HG03066 (cell line): ENCODE data around the gene MTMR4.
"Not testable (repeated sequence)": the region's sequence is repeated elsewhere in the genome, so short reads cannot be mapped to it uniquely, and the experiment has no call there.

Experiments
- ATAC-seq: cut with Tn5 transposase; IDR thresholded peaks from one replicate; pipeline ENCODE4 v1.9.1; 2021; ENCODE audit warnings: low read depth; ENCODE audit not compliant: unreplicated experiment

Gene MTMR4

DNA sequence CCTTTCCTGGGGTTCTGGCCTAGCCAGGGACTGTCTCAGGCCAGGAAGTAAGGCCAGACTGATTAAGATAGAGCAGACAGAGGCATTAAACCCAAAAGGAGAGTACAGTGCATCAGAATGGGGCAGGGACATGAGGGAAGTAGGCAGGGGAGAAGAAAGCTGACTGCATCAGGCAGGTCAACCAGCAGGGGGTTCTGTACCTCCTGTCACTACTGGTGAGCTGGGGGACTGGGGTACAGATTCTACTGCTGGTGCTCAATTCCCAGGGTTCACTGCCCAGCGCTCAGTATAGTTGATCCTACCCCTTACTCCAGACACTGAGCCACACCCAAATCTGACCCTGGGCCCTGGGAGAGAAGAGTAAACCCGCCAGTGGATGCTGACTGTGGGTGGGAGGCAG, 12.9 kb upstream of the MTMR4 start:
- no peak for ATAC-seq

DNA sequence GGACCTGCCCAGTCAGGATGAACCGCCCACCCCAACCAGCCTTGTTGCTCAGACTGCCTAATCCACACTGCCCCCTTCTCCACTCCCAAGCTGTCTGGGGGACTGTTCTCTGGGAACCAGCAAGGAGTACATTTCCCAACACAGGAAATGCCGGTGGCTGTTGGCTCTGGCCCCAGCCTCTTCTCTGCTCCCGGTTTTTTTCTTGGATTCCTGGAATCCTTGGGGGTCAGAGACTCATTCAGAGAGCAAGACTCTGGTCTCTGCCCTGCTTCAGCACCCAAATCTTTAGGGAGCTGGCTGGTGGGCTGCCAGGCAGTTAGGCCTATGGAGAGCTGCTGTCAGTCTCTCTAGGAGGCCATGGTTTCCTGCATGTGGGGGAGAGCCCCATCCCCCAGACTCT, 10.8 kb upstream of the MTMR4 start:
- ATAC-seq = no peak

DNA sequence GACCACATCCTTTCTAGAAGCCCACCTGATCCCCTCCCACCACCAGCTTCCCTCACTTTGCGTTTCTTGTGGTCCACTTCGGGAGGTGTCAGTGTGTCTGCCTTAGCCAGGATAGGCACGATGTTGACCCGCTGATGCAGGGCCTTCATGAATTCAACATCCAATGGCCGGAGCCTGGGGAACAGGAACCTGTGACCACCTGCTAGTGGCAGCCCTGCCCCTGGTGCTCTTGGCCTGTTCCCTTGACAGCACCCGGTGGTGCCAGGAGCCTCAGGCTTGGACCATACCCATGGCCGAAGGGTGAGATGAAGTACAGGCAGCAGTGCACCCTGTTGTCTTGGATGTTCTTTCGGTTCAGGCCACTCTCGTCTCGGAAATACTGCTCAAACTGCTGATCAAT, 7.2 kb upstream of the MTMR4 start:
- no peak for ATAC-seq

DNA sequence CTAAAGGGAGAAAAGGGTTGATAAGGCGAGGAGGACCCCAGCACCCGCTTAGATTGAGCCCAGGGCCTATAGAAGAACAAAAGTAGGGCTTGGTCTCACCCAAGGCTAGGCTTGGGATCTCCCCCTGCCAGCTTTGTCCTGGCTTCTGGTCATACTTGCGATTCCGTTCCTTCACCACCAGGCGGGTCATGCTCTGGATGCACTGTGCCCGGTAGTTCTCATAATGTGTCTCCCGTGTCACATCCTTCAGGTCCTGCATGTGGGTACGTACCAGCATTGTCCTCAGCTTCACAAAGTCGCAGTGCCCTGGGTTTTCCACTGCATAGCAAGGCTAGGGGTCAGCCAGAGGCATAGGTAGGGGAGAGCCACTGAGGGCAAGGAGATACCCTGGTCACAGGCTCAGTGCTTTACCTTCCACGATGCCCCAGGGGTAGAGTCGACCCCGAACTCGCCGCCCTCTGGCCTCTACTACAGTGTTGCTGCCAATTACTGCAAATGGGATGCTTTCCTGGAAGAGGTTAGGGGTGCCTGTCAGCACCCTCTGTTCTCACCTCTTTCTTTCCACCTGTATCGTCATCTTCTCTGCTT, 6.5 kb upstream of the MTMR4 start:
- no peak for ATAC-seq

DNA sequence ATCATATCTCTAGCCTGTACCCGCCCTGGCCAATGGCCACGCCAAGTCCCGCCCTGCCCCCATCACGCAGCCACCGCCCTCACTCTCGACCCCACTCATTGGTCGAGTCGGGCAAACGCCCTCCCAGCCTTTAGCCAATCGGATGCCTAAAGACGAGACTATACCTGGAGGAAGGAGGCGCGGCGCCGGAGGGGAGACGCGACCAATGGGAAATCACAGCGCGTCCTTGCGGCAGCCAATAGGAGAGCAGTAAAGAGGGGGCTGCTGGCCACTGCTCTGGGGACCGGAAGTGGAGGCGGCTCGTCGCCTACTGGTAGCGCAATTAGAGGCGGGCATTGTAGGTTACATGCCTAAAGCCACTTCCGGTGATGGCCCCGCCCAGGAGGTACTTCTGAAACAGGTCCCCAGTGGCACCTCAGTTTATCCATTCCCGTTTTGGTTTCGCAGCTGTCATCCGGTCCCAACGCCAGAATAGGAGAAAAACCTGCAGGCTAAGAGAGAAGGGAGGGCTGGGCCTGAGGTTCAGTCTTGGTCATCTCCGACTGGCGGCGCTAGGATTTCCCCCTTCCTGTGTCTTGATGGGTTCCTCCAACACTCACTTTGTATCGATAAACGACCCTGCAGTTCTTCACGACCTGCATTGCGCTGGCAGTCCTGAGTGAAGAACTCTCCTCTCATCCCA, 3.6 kb upstream of the MTMR4 start:
- ATAC-seq = peak; percentile 80

DNA sequence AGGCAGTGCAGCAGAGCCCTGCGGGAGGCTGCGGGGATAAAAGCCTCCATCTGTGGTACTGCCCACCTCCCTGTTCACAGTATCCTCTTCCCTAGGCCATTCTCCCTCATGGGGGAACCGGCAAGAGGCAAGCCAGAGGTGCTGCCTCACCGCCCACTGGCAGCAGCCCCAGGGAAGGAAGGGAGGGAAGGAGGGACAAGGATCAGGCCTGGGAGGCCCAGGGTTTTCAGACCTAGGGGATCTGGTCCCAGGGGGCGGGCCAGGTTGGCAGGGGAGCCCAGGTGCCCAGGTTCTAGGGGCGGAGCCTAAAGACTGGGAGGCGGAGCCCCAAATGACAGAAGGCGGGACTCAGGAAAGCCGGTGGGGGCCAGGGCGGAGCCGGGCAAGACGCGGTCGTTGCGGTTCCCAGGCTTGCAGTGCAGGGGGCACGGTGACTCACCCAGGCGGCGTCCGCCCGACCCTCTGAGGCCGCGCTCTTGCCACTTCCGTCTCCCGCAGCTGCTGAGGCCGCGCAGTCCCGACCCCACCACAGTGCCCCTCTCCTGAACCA, 3.0 kb upstream of the MTMR4 start:
- no peak for ATAC-seq

DNA sequence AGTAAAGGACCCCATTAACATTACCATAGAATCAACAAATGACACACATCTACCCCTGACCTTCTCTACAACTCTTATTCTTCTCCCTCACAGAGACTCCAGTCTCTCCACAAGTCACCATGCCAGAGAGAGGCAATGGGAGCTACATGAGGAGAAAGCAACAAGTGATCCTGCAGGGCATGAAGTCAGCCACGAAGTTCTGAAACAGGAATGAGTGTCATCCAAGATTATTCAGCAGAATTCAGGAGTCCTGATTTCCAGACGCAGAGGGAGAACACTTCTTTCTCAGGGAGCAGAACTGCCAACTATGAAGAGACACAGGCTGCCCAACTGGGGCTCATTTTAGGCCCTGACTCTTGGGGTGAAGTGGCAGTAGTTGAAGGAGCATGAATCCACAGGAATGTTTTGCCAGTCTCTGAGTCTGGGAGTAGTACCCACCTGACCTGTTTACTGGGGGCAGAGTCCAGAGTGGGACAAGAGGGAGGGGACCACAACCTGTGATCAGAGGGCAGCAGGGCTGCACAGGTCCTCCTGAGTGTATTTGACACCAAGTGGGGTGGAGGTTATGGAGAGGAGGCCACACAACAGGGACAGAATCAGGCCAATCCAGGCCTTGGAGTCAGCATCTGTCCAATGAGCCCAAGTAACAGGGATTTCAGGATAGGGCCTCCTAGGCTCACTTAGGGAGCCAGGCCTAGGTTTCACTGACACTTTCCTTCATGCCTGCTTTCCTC, 2.4 kb upstream of the MTMR4 start:
- no peak for ATAC-seq

DNA sequence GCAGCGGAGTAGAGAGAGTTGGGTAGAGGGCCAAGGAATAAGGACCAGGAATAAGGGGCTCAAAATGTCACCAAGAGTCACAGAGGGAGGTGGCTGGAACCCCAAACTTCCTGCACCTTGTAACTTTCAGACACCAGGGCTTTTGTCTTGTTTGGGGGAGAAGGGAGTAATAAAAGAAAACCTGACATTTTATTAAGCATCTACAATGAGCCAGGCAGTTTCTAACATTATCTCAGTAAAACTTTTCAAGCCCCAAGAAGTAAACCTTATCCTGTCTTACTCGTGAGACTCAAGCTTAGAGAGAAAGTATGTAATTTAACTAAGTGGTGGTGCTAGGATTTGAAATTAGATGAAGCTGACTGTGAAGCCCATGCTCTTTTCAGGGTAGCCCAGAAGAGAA, 848 bp upstream of the MTMR4 start:
- ATAC-seq = no peak

DNA sequence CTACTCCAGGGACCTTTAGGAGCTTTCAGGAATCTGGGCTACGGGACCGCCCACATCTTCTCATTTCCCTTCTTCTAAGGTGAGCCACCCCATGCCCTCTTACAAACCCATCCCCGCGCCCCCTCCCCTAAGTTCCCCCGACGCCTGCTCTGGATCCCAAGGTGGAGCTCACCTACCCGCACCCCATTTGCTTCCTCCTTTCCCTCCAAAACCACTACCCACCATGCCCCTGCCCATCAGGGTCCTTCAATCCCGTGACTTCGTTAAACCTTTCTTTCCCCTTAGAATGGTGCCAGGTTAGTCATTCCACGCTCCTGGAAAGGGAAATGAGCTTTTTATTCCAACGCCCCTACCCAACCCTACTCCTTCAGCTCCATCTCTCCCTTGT, 326 bp upstream of the MTMR4 start:
- no peak for ATAC-seq

DNA sequence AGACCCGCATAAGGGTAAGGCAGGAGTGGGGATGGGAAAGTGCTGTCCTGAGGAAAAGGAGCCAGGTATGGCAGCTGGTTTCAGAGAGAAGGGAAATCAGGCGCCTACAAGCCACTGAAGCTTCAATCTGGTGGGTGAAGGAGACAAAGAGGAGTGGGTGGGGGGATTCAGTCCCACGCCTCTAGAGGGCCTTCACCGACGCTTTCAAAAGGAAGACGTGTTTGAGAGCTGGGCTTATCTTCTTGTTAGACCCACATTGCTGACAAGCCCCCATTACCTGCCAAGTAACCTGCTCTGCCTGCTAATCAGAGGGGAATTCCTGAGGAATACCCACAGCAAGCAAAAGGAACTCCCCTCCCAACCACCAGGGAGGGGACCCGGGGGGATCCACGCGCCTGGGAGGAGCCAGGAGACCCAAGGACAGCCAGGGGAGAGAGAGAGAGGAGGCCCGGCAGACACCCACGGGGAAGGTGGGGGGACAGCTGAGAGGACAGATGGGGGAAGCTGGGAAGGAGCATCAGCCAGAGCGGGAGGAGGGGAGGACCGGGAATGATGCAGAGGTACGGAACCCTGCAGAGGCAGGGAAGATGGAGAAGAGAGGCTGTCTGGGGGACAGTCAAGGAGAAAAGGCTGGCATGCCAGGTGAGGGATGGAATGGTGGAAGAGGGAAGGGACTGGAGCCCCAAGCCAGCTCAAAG, 1.0 kb downstream of the MTMR4 start:
- ATAC-seq = no peak

DNA sequence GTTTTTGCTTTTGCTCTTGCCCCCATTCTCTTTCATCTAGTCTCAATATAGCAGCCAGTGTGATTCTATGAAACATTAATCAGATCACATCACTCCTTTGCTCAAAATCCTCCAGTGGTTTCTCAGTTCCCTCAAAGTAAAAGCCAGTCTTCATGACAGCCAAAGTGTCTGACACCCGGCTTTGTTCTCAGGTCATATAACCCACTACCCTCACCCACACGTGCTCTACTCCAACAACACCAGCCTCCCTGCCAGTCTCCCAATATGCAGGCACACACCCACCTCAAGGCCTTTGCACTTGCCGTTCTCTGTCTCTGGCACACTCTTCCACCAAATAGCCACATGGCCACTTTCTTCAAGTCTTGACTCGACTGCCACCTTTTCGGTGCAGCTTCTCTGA, 4.4 kb downstream of the MTMR4 start:
- no peak for ATAC-seq

DNA sequence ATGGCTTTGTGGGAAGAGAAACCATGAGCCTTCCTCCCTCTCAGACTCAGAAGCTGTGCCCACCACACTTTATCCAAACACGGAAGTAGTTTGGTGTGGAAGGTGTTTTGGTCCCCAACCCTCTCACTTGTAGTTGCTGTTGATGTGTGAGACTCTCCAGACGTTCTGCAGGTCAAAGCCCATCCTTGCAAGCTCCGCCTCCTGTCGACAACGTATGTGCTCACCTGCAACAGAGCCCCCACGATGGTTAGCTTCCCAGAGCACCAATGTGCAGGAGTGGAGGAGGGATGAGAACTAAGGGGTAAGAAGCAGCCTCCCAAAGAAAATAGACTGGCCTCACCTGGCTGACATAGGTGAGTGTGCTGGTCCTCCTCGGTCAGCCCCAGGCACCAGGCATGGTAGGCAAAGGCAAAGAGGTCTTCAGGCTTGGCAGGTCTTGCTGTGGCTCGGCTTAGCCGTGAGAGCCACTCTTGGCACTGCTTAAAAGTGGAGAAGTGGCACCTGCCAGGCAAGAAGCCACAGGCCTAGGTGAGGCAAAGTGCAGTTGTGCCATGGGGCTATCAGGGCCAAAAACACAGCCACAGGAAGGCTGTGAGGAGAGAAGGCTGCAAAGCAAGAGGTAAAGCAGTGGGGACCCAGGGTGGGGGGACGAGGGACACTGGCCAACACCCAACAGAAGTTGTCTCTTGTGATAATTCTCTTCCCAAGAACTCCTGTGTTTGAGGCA, 5.9 kb downstream of the MTMR4 start:
- ATAC-seq = no peak

DNA sequence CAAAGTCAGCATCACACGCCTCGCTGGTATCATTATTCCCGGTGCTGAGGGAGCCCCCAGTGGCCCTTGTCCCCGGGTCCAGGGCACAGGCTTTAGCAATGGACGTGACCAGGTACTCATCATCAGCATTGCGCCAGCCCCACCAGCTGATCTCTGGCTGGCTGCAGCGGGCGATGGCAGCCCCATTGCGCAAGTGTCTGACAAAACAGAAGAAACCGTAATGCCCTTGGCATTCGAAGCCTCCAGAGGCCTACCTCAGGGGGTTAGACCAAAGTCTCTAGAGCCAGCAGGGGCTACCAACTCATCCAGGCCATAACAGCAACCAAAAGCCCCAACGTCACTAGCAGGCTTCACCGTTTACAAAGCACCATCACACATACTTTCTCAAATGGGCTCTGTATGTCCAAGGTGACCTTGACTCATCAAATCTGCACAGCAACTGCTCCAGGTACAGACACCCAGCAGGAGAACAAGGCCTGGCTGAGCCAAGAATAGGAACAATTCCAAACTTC, 7.3 kb downstream of the MTMR4 start:
- no peak for ATAC-seq

DNA sequence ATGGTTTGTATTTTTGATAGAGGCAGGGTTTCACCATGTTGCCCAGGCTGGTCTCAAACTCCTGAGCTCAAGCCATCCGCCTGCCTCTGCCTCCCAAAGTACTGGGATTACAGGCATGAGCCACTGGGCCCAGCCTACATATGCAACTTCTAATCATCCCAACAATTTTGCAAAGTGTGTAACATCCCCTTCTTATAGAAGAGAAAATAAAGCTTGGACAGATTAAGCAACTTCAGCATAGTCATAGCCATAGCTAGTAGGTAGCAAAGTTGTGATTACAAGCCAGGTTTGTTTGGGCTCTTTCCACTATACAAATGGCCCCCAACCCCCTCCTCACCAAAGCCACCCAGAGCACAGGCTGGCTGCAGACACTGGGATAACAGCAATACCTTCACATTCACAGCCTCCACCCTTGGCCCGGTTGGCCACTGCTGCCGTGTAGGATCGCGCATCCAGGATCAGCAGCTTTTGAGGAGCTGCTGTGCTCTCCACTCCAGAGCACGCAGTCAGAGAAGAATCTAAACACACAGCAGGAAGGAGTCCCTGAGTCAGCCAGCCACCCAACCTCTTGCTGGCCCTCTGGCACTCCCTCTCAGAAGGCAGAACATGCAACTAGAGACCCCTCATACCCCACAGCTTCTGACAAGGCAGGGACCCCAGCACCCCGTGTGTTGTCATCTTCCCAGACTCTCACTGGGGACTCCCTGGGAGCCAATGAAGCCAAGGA, 7.9 kb downstream of the MTMR4 start:
- no peak for ATAC-seq

DNA sequence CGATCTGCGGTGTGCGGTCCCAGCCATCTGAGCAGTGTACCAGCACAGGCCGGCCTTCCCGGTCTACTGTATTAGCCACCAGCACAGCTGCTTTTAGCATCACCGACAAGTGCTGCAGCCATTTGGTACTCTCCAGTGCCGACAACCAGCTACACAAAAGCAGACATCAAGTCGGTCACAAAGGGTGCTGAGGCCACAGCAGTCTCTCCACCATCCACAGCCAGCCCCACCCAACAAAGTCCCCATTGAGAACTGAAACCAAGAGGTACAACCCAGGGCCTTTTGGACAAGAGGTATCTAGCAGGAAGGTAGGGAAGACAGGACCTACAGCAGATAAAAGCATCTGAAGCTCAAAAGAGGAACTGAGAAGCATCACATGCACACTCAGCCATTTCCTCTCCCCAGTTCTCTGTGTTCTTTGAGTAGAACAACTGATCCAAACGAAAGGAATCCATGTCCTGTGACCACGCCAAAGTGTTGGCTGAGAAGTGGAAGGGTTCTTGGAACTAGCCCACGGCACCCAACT, 9.5 kb downstream of the MTMR4 start:
- ATAC-seq = peak; percentile 98

DNA sequence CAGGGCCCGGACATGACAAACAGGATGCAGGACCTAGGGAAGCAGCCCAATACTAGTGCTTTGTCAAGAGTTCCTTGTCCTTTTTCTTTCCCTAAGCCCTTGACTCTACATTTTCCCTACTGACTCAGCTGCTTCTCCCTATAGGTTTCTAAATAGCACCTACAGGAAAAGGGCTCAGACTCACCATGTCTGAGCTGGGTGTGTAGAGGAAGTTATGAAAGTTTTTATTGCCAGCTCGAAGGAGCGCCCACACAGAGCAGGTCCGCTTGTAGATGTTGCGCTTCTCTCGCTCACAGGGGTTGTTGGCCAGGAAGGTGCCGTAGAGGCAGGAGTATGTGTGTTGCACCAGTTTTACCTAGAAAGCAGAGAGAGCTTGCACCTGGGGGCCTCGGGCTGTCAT, 10.6 kb downstream of the MTMR4 start:
- ATAC-seq = no peak

DNA sequence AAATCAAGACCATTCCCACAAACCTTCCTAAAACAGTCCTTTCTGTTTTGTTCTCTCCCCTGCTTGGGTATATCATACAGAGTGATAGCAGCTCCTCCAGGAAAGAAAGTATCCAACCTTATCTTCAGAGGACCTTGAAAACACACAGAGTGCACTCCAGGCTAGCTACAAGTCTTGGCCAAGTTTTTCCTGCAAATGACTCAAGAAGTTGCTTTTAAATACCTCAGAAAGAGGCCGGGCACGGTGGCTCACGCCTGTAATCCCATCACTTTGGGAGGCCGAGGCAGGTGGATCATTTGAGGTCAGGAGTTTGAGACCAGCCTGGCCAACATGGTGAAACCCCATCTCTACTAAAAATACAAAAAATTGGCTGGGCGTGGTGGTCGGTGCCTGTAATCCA, 11.3 kb downstream of the MTMR4 start:
- not testable (repeated sequence) for ATAC-seq

DNA sequence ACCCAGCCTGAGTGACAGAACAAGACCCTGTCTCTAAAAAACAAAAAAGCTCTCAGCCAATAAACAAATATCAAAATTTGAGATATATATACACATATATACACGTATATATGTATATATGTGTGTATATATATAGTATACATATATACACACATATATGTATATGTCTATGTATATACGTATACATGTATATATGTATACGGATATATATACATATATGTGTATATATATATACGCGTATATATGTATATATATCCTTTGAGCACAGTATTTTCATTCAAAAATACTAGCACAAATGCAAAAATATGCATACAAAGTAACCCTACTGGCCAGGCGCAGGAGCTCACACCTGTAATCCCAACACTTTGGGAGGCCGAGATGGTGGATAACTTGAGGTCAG, 13.0 kb downstream of the MTMR4 start:
- no peak for ATAC-seq

DNA sequence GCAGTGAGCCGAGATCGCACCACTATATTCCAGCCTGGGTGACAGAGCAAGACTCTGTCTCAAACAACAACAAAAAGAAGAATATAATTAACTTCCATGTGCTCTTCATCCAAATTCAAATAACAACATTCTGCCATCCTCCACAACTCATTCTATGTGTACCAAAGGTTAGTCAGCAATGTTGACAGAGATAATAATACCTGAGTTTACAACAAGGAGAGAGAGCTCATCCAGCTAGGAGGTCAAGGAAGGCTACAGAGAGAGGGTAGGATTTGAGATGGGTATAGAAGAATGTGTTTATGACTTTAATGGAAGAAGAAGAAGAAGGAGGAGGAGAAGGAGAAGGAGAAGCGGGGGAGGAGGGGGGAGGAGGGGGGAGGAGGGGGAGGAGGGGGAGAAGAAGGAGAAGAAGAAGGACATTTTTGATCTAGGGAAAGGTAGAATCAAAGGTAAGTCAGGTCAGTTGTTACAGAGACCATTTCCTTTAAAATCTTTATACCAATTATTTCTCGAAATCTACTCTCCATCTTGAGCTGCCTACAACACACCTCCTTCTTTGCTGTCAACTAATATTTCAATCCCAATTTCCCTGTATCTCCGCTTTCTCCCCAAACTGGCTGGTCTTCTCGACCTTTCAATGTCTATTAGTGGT, 16.1 kb downstream of the MTMR4 start:
- no peak for ATAC-seq
